BJ (cell line): ENCODE data around the gene MEN1. TPM values are rescaled to one million over a fixed set of nuclear protein-coding genes. Genes with fewer than 3 reads are reported as not detected.
"Not testable (repeated sequence)": the region's sequence is repeated elsewhere in the genome, so short reads cannot be mapped to it uniquely, and the experiment has no call there.

Experiments used
- CTCF ChIA-PET: fragments of 350-600 bp; formaldehyde crosslinking; extraction: SDS; loops from one replicate; lab custom pipeline; 2021; ENCODE audit warnings: antibody characterized with exemption, inconsistent platforms; lab: Yijun Ruan, JAX
- POLR2A ChIA-PET: fragments of 300-600 bp; sonication (Branson Sonifier 250); formaldehyde crosslinking; extraction: SDS; loops from one replicate; lab custom pipeline; 2021; ENCODE audit warnings: antibody characterized with exemption; lab: Charles Lee
- DNase-seq: peaks from one replicate; pipeline ENCODE4 v3.0.0-alpha.2; 2011; ENCODE audit warnings: low read depth
- H3K27me3 ChIP-seq: 2 replicates; pipeline ENCODE4 v1.6.0; 2011; ENCODE audit warnings: low read length; ENCODE audit not compliant: control insufficient read depth, insufficient read depth
- H3K36me3 ChIP-seq: 2 replicates; pipeline ENCODE4 v1.5.1; 2011; ENCODE audit warnings: low read length; ENCODE audit not compliant: control insufficient read depth, insufficient read depth
- H3K4me3 ChIP-seq: 2 replicates; pipeline ENCODE4 v1.5.1; 2011; ENCODE audit warnings: low read depth, mild to moderate bottlenecking, control low read depth, low read length
- CTCF ChIP-seq: IDR thresholded peaks from 2 replicates; pipeline ENCODE4 v1.5.1; 2011; ENCODE audit warnings: low read depth, mild to moderate bottlenecking, control low read depth, inconsistent platforms, low read length, moderate library complexity; ENCODE audit not compliant: insufficient read depth
- polyA plus RNA-seq: library from polyadenylated mRNA; depleted of rRNA; stranded (reverse); fragments of >200 nt; gene quantifications from 2 replicates; pipeline ENCODE4 v1.2.3, GENCODE V29; 2011

Gene MEN1
- polyA plus RNA-seq, 1 experiment = 27.8 TPM

DNA sequence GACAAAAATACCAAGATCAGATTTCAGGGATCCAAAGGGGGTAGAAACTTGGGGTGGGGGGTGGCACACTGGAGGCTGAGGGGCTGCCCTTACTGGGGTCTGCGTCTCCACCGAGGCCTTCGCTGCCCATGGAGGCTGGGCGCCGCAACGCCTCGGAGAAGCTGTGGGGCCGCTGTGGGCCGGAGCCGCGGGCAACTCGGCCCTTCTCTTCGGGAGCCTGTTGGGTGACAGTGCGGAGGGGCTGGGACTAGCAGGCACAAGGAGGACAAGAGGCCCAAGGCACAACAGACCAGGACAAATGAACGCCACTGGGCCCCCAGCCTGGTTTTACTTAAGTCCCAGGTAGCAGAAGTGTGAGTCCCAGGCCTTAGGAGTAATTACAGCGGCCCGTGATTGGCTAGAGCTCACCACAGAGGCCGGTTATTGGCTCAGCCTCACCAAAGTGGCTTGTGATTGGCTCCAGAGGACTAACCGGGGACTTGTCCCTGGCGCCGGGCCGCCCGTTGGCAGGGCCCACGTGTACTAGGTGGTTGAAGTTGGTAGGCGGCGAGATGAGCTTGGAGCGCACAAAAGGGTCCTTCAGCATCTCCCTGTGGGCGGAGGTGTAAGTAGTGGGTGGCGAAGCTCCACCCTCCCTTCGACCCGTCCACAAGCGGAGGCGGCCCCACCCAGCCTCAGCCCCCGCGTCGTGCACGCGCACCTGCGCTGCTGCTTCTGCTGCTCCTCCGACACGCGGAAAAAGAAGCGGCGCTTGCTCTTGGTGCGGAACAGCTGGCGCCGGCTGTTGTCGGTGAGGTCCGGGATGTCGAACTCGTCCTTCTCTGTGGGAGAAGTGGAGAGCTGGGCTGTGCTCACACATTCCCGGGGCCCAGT, 16.5 kb upstream of the MEN1 start:
- DNase-seq = no peak
- TF ChIP-seq CTCF = no peak
- Histone ChIP-seq H3K36me3 (no peaks in the 10 kb centered on the region), H3K4me3 (no peak overlapping the region), H3K27me3 (peaks cover 2% of the 10 kb centered on the region)
- CTCF ChIA-PET = no interaction called here
- POLR2A ChIA-PET = no interaction called here

DNA sequence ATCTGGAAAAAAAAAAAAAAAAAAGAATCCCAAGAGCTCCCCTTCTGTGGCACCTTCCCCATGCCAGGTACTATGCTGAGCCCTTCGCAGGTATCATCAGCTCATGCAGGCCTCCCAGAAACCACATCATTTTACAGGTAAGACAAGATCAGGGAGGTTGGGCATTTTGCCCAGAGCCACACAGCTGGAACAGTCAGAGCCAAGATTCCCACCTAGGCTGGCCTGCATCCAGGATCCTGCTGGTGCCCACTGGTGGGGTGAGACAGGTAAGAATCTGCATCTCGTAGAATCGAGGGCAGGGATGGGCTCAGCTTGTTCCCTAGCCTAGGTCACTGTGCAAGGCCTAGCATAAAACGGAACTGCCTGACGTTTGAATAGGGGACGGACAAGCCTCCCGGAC, 15.7 kb upstream of the MEN1 start:
- TF ChIP-seq CTCF = no peak
- CTCF ChIA-PET = interaction anchor here (0.6 kb wide), 1 partner anchor 52 kb away, joined by 4 read pairs; the partner anchor contains the start of gene EHD1
- Histone ChIP-seq H3K4me3 (no peak overlapping the region), H3K27me3 (peaks cover 2% of the 10 kb centered on the region), H3K36me3 (no peaks in the 10 kb centered on the region)
- DNase-seq = no peak
- POLR2A ChIA-PET = no interaction called here

GRCh38 chr11:64823568-64824119, 13.3 kb upstream of the MEN1 start:
- TF ChIP-seq CTCF = no peak
- POLR2A ChIA-PET = no interaction called here
- peaks cover 2% of the 10 kb centered on the region; the same call in 1 of the 2 replicates for H3K27me3 ChIP-seq
- H3K36me3 ChIP-seq = no peaks in the 10 kb centered on the region
- no peak overlapping the region for H3K4me3 ChIP-seq
- CTCF ChIA-PET = interaction anchor here (0.8 kb wide), 1 partner anchor 11 kb away, joined by 6 read pairs; no protein-coding TSS in a partner anchor
- no peak for DNase-seq

- no peak for TF ChIP-seq CTCF
- POLR2A ChIA-PET = no interaction called here
- DNase-seq = no peak
- H3K27me3 ChIP-seq = no peaks in the 10 kb centered on the region
- no peak overlapping the region for H3K4me3 ChIP-seq
- CTCF ChIA-PET = interaction anchor here (0.6 kb wide), 1 partner anchor 962 kb away, joined by 3 read pairs; no protein-coding TSS in a partner anchor
- no peaks in the 10 kb centered on the region for H3K36me3 ChIP-seq
These were observed 7.1 kb upstream of the MEN1 start for GRCh38 chr11:64817476-64817875.

DNA sequence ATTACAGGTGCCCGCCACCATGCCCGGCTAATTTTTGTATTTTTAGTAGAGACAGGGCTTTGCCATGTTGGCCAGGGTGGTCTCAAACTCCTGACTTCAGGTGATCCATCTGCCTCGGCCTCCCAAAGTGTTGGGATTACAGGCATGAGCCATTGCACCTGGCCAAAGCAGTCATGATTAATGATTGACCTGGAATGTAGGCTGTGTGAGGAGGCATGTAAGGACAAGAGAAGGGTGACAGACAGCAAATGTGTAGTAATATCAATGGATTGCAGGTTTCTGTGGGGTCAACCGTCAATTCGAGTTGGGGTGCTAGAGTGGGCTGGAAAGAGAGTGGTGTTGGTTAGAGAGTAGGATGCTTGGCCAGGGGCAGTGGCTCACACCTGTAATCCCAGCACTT, 5.1 kb upstream of the MEN1 start:
- POLR2A ChIA-PET, CTCF ChIA-PET, DNase-seq, H3K27me3 ChIP-seq, H3K4me3 ChIP-seq, H3K36me3 ChIP-seq: not testable (repeated sequence)
